H54 (cell line): ENCODE results near the gene RELCH.

ENCODE experiments used
- DNase-seq: peaks from one replicate; pipeline ENCODE4 v3.0.0; 2011; ENCODE audit warnings: low spot score, mixed read lengths; ENCODE audit not compliant: insufficient read length
- FAIRE-seq: peaks from 3 replicates; lab custom pipeline; 2011; peaks lifted over from hg19 to GRCh38; lab: Jason Lieb, UNC
- POLR2A ChIP-seq: IDR thresholded peaks from 2 replicates; pipeline ENCODE4 v1.6.1; 2011; ENCODE audit warnings: low read depth, mild to moderate bottlenecking, low read length

RELCH gene

GRCh38 chr18:62328586-62329525 is 141.8 kb downstream of the RELCH start:
- DNase-seq (no peak), FAIRE-seq (no peak)
- no peak for TF ChIP-seq POLR2A

GRCh38 chr18:62329691-62330454 is 142.8 kb downstream of the RELCH start:
- TF ChIP-seq POLR2A: no peak
- DNase-seq (peak; percentile 41), FAIRE-seq (no peak)

- no peak for DNase-seq
- no peak for FAIRE-seq
- no peak for TF ChIP-seq POLR2A
Observed at GRCh38 chr18:62330650-62331049, 143.6 kb downstream of the RELCH start.

GRCh38 chr18:62331581-62332356 is 144.7 kb downstream of the RELCH start:
- FAIRE-seq (no peak), DNase-seq (no peak)
- TF ChIP-seq POLR2A: no peak

GRCh38 chr18:62332431-62332830 is 145.4 kb downstream of the RELCH start:
- no peak for FAIRE-seq
- TF ChIP-seq POLR2A: no peak

GRCh38 chr18:62332964-62333695 is 146.1 kb downstream of the RELCH start:
- no peak for TF ChIP-seq POLR2A
- FAIRE-seq: no peak
- no peak for DNase-seq

More at GRCh38 chr18:62332431-62332830, 145.4 kb downstream of the RELCH start:
- no peak for DNase-seq

- DNase-seq (peak; percentile 75), FAIRE-seq (peak; percentile 62)
- TF ChIP-seq POLR2A: no peak
Observed at GRCh38 chr18:62334120-62334519, 147.1 kb downstream of the RELCH start.

- no peak for TF ChIP-seq POLR2A
- DNase-seq (no peak), FAIRE-seq (no peak)
Observed at GRCh38 chr18:62335494-62335893, 148.4 kb downstream of the RELCH start.

GRCh38 chr18:62336618-62337017 is 149.6 kb downstream of the RELCH start:
- FAIRE-seq (no peak), DNase-seq (no peak)
- TF ChIP-seq POLR2A: no peak

GRCh38 chr18:62337336-62337735 is 150.3 kb downstream of the RELCH start:
- no peak for TF ChIP-seq POLR2A
- FAIRE-seq: no peak
- no peak for DNase-seq

GRCh38 chr18:62338446-62339105 is 151.5 kb downstream of the RELCH start:
- no peak for FAIRE-seq
- DNase-seq: no peak
- no peak for TF ChIP-seq POLR2A
